Duodenal mucosa (tissue), 2 donors: ENCODE results near the gene AIRE.
"Not testable (repeated sequence)": the region's sequence is repeated elsewhere in the genome, so short reads cannot be mapped to it uniquely, and the experiment has no call there.

Experiments
- H3K27ac ChIP-seq: one replicate; pipeline ENCODE4 v1.7.0; 2013; ENCODE audit warnings: low read depth, low read length
- H3K27me3 ChIP-seq, 2 donors: one replicate each; pipeline ENCODE4 v1.7.0; 2013; ENCODE audit warnings: low read length in 2 of 2, control low read depth in 1 of 2; ENCODE audit not compliant: insufficient read depth in 2 of 2, control insufficient read depth in 1 of 2
- H3K36me3 ChIP-seq, 2 donors: one replicate each; pipeline ENCODE4 v1.7.0; 2013; ENCODE audit warnings: low read length in 2 of 2, control low read depth in 1 of 2; ENCODE audit not compliant: insufficient read depth in 2 of 2, control insufficient read depth in 1 of 2
- H3K4me1 ChIP-seq, 2 donors: one replicate each; pipeline ENCODE4 v1.7.0; 2013; ENCODE audit warnings: low read length in 2 of 2, control low read depth in 1 of 2; ENCODE audit not compliant: insufficient read depth in 2 of 2, control insufficient read depth in 1 of 2
- H3K4me3 ChIP-seq, 2 donors: one replicate each; pipeline ENCODE4 v1.7.0; 2013; ENCODE audit warnings: low read length in 2 of 2, low read depth in 1 of 2
- H3K9ac ChIP-seq, 2 donors: one replicate each; pipeline ENCODE4 v1.7.0; 2013; ENCODE audit warnings: low read length in 2 of 2, low read depth in 1 of 2
- H3K9me3 ChIP-seq, 2 donors: one replicate each; pipeline ENCODE4 v1.7.0; 2013; ENCODE audit warnings: low read length in 2 of 2, control low read depth in 1 of 2; ENCODE audit not compliant: control insufficient read depth in 1 of 2

Gene AIRE

DNA sequence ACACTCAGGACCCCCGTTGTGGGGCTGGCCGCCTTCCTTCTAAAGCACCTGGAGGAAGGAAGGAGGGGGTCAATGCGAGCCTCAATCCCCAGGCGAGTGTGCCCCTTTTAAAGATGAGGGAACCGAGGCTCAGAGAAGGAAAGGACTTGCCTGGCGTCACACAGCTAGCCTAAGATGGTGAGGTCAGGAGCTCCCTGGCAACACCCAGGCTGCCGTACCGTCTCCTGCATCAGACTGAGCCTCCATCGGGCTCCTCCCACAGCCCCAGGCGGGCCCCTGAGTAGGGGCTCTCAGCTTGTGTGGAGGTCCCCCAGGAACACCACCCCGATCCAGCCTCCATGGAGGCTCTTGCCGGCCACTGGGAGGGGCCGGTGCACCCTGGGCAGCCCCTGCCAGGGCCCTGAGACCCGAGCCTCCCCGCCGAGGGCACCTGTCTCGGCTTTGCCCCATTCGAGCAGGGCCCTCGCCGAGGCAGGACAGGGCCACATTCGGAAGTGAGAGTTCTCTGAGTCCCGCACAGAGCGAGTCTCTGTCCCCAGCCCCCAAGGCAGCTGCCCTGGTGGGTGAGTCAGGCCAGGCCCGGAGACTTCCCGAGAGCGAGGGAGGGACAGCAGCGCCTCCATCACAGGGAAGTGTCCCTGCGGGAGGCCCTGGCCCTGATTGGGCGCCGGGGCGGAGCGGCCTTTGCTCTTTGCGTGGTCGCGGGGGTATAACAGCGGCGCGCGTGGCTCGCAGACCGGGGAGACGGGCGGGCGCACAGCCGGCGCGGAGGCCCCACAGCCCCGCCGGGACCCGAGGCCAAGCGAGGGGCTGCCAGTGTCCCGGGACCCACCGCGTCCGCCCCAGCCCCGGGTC, at the start of gene AIRE:
Gene AIRE (plus strand): TSS at position 739 of the 855 bp plus-strand sequence. CDS start 131 bp downstream, outside the sequence.
- H3K27me3 ChIP-seq = no peaks in the 10 kb centered on the region
- H3K9me3 ChIP-seq = no peaks in the 10 kb centered on the region
- no peak within 1 kb of the TSS for H3K27ac ChIP-seq
- no peaks in the 10 kb centered on the region for H3K4me1 ChIP-seq
- H3K36me3 ChIP-seq = no peaks in the 10 kb centered on the region
- H3K9ac ChIP-seq = no peak within 1 kb of the TSS
- H3K4me3 ChIP-seq = no peak within 1 kb of the TSS

DNA sequence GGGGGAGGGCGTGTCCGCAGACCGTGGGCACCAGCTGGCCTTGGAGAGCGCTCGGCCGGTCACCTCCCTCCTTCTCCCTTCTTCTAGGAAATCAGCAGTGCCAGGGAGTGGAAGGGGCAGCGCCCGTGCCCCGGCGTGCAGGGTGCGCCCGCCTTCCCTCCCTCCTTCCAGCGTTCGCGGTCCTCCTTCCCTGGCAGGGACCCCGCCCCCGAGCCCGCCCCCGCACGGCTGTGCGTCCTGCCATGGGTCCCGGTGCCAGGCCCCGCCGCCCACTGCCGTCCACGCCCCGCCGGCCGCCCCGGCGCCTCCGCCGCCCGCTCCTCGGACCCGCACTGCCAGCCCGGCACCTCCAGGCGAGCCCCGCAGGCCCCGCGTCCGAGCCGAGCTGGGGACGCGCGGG, 45.3 kb upstream of the AIRE start:
- H3K36me3 ChIP-seq, H3K27ac ChIP-seq, H3K9me3 ChIP-seq, H3K4me1 ChIP-seq, H3K4me3 ChIP-seq, H3K27me3 ChIP-seq, H3K9ac ChIP-seq: not testable (repeated sequence)

DNA sequence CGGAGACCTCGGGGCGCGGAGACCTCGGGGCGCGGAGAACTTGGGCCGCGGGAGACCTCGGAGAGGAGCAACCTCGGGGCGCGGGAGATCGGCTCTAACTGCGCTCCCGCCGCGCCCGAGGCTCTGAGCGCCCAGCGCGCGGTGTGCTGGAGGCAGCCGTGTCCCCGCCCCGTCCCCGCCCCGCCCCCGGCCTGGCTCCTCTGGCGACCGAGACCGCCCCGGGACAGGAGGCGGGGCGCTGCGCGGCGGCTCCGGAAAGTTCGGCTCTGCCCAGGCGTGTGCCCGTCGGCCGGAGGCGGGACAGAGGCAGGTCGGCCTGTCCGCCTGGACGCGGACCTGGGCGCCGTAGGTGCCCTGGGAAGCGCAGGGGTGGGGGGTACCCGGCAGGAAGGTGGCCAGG, 44.8 kb upstream of the AIRE start, which contains the start of gene ICOSLG:
Gene ICOSLG (minus strand): TSS at position 102 of the 400 bp plus-strand sequence. CDS start 126 bp downstream, outside the sequence.
- not testable (repeated sequence) for H3K4me3 ChIP-seq, H3K27ac ChIP-seq, H3K4me1 ChIP-seq, H3K27me3 ChIP-seq, H3K36me3 ChIP-seq, H3K9ac ChIP-seq, H3K9me3 ChIP-seq

DNA sequence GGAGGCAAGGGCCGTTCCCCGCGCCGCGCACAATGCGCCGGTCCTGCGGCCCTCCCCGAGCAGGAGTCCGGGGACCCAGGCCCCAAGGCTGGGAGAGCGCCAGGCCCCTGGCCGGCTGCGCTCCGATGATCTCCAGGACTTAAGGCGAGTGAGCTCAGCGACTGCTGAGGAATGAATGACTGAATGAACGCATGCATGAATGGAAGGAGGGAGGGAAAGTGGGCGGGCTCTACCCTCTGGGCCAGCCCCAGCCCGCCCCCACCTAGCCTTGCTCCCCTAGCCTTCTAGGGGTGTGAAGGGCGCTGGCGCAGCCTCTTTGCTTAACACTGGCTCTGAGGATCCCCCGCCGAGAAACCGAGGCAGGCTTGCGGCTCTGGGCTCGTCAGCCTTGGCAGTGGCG, 44.4 kb upstream of the AIRE start:
- not testable (repeated sequence) for H3K4me1 ChIP-seq

DNA sequence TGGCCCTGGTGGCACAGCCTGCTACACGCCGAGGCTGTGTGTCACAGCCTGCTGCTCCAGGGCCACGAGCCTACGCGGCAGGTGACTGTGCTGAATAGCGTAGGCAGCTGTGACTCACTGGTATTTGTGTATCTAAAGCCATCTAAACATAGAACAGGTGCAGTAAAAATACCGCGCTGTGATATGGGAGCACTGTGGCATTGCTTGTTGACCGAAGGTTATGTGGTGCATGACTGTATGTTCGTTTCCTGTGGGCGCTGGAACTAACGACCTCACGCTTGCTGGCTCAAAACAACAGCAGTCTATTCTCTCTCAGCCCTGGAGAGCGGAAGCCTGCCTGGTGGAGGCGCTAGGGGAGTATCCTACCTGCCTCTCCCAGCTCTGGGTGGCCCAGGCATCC, 41.7 kb upstream of the AIRE start:
- not testable (repeated sequence) for H3K4me1 ChIP-seq, H3K27ac ChIP-seq, H3K36me3 ChIP-seq, H3K4me3 ChIP-seq, H3K9ac ChIP-seq, H3K27me3 ChIP-seq, H3K9me3 ChIP-seq

More for the DNA sequence above, 44.4 kb upstream of the AIRE start:
- not testable (repeated sequence) for H3K9me3 ChIP-seq, H3K4me3 ChIP-seq, H3K27me3 ChIP-seq, H3K27ac ChIP-seq, H3K36me3 ChIP-seq, H3K9ac ChIP-seq

DNA sequence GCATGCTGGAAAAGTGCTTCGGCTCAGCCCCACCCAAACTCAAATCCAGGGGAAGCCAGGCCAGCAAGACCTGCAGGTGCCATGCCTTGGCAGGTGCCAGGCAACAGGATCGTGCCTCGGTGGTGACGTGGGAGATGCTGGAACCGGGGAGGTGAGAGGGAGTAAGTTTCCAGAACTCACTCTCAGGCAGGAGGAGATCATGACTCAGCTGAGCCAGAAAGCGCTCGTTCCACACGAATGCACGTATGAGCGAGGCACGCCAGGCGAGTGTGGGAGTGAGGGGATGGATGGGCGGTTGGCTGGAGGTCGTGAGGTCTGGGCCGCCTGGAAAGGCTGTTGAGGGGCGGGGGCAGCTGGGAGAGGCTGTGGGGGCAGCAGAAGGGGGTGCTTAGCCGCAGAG, 37.8 kb upstream of the AIRE start:
- H3K27me3 ChIP-seq, H3K9ac ChIP-seq, H3K4me3 ChIP-seq, H3K9me3 ChIP-seq, H3K4me1 ChIP-seq, H3K36me3 ChIP-seq, H3K27ac ChIP-seq: not testable (repeated sequence)

DNA sequence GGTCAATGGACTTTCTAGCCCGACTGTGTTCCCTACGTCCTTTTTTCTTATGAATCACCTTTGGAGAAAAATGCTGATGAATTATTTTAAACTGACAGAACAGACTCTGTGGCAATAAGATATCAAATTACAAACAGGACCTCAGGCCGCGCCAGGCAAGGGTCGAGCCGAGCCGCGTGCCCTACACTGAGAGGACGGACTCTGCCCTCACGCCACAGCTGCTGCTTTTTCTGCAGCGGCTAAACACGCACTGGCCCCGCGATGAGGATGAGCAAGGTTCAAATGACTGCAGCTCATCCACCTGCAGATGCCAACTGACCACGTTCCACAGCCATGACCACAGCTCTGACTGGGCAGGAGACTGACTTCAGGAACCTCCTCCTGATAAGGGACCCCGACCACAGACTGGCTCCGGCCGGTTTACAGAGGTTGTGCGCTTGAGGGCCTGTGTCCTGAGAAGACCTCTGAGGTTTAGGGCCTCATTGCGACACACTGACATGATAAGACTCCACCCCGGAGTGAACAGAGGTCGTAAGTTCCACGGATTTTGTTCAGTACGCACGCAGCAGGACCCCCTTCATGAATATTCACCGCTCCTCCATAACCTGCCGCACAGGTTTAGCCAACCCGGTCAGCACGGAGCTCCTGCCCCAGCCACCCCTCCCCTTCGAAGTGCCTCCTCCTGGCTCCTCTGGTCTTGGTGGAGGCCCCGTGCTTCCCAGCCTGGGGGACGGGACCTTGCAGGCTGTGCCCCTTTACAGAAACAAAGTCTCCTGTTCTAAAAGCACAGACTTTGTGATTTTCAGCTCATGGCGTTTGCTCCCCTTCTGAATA, 36.3 kb upstream of the AIRE start:
- H3K27ac ChIP-seq, H3K36me3 ChIP-seq, H3K9ac ChIP-seq, H3K4me1 ChIP-seq, H3K27me3 ChIP-seq, H3K4me3 ChIP-seq, H3K9me3 ChIP-seq: not testable (repeated sequence)

DNA sequence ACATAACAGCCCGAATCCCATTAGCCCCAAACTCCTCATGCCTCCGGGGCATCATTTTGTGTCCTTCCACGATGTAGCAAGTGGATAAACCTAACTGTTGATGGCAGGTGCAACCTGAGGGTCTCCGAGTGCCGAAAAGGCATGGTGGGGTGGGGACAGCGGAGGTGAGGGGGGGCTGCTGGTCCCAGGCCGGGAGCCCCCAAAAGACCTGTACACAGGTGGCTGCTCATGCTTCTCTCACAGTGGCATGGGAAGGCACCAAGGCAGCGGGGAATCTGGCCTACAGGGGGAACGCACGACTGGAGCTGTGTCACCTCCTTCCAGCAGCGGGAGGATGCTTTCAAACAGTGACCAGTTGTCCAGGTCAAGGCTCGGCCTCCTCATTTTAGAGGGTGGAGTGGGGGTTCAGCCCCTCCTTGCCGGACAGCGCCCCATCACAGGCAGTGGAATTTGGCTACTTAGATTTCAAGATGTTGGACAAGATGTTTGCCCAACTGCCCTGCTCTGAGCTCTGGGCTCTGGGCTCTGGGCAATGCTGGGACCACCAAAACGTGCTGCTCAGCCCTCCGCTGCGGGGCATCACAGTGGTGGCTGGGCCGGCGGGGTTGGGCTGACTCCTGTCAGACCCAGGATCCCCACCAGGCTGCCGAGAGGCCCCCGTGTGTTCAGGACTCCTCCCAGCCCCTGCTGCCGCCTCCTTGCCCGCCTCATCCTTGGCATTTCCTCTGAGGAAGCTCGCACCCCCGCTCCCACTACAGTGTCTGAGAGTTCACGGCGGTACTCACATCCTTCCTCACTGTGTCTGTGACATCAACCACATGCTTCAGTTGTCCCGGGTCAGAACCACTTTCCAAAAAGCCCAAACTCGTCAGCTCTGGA, 31.6 kb upstream of the AIRE start:
- H3K27me3 ChIP-seq = no peaks in the 10 kb centered on the region
- no peak overlapping the region for H3K27ac ChIP-seq
- no peaks in the 10 kb centered on the region for H3K36me3 ChIP-seq
- H3K9me3 ChIP-seq = no peaks in the 10 kb centered on the region
- no peak overlapping the region for H3K4me3 ChIP-seq
- no peak overlapping the region for H3K9ac ChIP-seq
- no peaks in the 10 kb centered on the region for H3K4me1 ChIP-seq

DNA sequence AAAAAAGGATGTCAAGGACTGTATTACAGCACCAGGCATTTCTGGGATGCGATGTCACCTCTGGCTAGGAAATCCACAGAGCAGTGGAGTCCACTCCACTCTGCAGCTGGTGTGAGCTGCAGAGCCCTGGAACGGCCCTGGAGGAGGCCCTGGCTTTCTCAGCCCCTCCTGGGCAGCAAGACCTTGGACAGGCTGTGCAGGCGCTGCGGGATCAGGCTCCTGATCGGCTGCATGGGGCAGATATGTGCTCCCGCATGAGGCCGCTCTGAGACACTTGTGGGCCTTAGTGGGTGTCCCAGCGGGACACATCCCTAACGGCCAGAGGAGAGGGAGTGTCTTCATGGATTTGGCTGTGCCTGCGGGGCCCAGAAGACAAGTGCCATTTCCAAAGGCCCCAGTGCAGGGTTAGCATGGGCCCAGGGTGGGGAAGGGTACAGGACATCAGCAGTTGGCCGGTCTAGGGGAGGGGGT, 30.1 kb upstream of the AIRE start:
- Histone ChIP-seq H3K4me1 (no peaks in the 10 kb centered on the region), H3K9me3 (no peaks in the 10 kb centered on the region), H3K4me3 (no peak overlapping the region), H3K27ac (no peak overlapping the region), H3K36me3 (no peaks in the 10 kb centered on the region), H3K9ac (no peak overlapping the region), H3K27me3 (no peaks in the 10 kb centered on the region)
